Gastrocnemius medialis (tissue), 4 donors: Measurements from ENCODE around the gene ARHGAP26.

Experiments
- CTCF ChIP-seq, 5 experiments: fragments of 450-650 bp in 3 of 5; fragments of 200-600 bp in 2 of 5; sonication (generic) in 2 of 5; IDR thresholded peaks in 4 of 5; conservative IDR thresholded peaks in 1 of 5; 1 replicate in 4 of 5; 2 replicates in 1 of 5; pipeline ENCODE4 v1.5.1; 2016 to 2019; ENCODE audit warnings: antibody characterized with exemption in 5 of 5, mild to moderate bottlenecking in 3 of 5, moderate library complexity in 3 of 5
- POLR2A ChIP-seq, 2 donors: fragments of 450-650 bp; IDR thresholded peaks; one replicate each; pipeline ENCODE4 v1.6.1; 2017; ENCODE audit warnings: antibody characterized with exemption in 2 of 2, mild to moderate bottlenecking in 2 of 2, moderate library complexity in 2 of 2

- no peak for TF ChIP-seq CTCF (IDR thresholded peaks at IDR 0.05 in 4 of 5, conservative IDR thresholded peaks at IDR 0.05 in 1 of 5)
- TF ChIP-seq POLR2A (IDR thresholded peaks at IDR 0.05): no peak
These were observed 249.0 kb downstream of the ARHGAP26 start for GRCh38 chr5:143019157-143019556.
